A673 (cell line): ENCODE results near the gene HEMK1. TPM values are rescaled to one million over a fixed set of nuclear protein-coding genes. Genes with fewer than 3 reads are reported as not detected.

Experiments
- BruUV-seq: library from RNA; stranded (reverse); fragments of 400-500 nt; replicated peaks from 2 replicates; lab custom pipeline; 2021; lab: Mats Ljungman, UMichigan
- CTCF ChIA-PET: fragments of 300-600 bp; sonication (Branson Sonifier 250); formaldehyde crosslinking; loops from one replicate; lab custom pipeline; 2022; ENCODE audit warnings: antibody characterized with exemption; lab: Charles Lee
- POLR2A ChIA-PET: fragments of 300-600 bp; sonication (Branson Sonifier 250); formaldehyde crosslinking; loops from one replicate; lab custom pipeline; 2022; ENCODE audit warnings: antibody characterized with exemption; ENCODE audit not compliant: low non-redundant PET; lab: Charles Lee
- DNase-seq: peaks from one replicate; pipeline ENCODE4 v3.0.0-alpha.2; 2015; ENCODE audit warnings: low spot score
- H3K27ac ChIP-seq: fragments of 200-600 bp; sonication (generic); 2 replicates; pipeline ENCODE4 v1.5.1; 2016; ENCODE audit warnings: mixed run types, low read depth, mild to moderate bottlenecking, mixed read lengths, antibody characterized with exemption, low read length; ENCODE audit not compliant: poor library complexity, severe bottlenecking
- H3K27me3 ChIP-seq: fragments of 200-600 bp; sonication (generic); replicated peaks from 2 replicates; pipeline ENCODE4 v1.6.1; 2017; ENCODE audit warnings: mixed run types, low read depth, mild to moderate bottlenecking, mixed read lengths, antibody characterized with exemption, low read length; ENCODE audit not compliant: insufficient read depth, poor library complexity
- H3K36me3 ChIP-seq: fragments of 200-600 bp; sonication (generic); 2 replicates; pipeline ENCODE4 v1.6.1; 2016; ENCODE audit warnings: mixed run types, mild to moderate bottlenecking, mixed read lengths, antibody characterized with exemption, low read length; ENCODE audit not compliant: insufficient read depth, poor library complexity, severe bottlenecking
- H3K4me1 ChIP-seq: fragments of 200-600 bp; sonication (generic); 2 replicates; pipeline ENCODE4 v1.6.1; 2017; ENCODE audit warnings: mixed run types, mild to moderate bottlenecking, mixed read lengths, antibody characterized with exemption, low read length; ENCODE audit not compliant: insufficient read depth, poor library complexity, severe bottlenecking
- H3K4me3 ChIP-seq: fragments of 200-600 bp; sonication (generic); 2 replicates; pipeline ENCODE4 v1.5.1; 2016; ENCODE audit warnings: low read depth, mixed run types, mild to moderate bottlenecking, mixed read lengths, low read length; ENCODE audit not compliant: poor library complexity, severe bottlenecking
- H3K9me3 ChIP-seq: fragments of 200-600 bp; sonication (generic); 2 replicates; pipeline ENCODE4 v1.6.1; 2016; ENCODE audit warnings: mixed run types, low read depth, mild to moderate bottlenecking, mixed read lengths, antibody characterized with exemption, low read length; ENCODE audit not compliant: poor library complexity, severe bottlenecking
- EZH2 ChIP-seq: fragments of 200-600 bp; sonication (generic); IDR thresholded peaks from 2 replicates; pipeline ENCODE4 v1.6.1; 2017; ENCODE audit warnings: borderline replicate concordance, low read depth, mild to moderate bottlenecking, mixed read lengths, antibody characterized with exemption, low read length; ENCODE audit not compliant: poor library complexity, severe bottlenecking
- intact Hi-C: fragments of 100-400 bp; cut with micrococcal nuclease; formaldehyde crosslinking; loops from one replicate; pipeline ENCODE4 v1.10.0; 2022; ENCODE audit not compliant: unreplicated experiment
- total RNA-seq: library from RNA; stranded (reverse); gene quantifications from 2 replicates; pipeline ENCODE4 v1.2.3, GENCODE V29; 2021
- TF ChIP-seq, protein P1 (sequence below): fragments of 300-800, 200-600 bp; sonication (generic); conservative IDR thresholded peaks from 2 replicates; pipeline ENCODE4 v1.5.1; 2017; ENCODE audit warnings: low read depth, mild to moderate bottlenecking, antibody characterized with exemption, low read length, moderate library complexity, mixed read lengths

HEMK1 gene
- total RNA-seq, 1 experiment from 2014 or later, result 5.7 TPM

DNA sequence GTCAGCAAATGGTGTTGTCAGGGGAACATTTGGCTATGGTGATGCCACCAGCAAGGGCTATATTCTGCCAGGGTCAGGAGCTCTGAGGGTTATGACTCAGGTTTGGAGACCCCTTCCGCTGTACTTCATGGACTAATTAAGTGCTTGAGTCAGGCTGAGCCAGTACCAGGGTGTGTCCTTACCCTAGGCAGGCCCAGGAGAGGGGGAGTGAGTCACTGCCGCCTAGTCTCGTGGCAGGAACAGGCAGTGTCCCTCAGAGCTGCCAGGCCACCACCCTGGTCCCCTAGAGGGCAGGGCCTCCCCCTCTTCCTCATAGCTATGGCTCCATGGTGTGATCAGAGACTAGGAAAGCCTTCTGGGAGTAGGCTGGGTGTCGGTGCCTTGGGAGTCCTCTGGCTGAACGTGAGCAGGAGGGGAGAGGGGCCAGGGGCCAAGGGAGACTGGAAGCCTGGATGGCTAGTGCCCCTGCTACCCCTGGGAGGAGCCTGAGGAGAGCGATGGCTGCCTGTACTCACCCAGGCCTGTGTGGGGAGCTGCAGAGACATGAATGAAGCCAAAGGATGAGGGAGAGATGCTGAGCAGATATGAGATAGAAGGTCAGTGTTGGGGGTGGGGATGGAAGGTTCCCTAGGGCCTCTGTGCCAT lies 58.2 kb downstream of the HEMK1 start:
- no TSS peak for BruUV-seq
- CTCF ChIA-PET, result no interaction called here
- Histone ChIP-seq H3K4me1 (peaks cover 7% of the 10 kb centered on the region), H3K4me3 (no peak overlapping the region), H3K36me3 (no peaks in the 10 kb centered on the region), H3K9me3 (no peaks in the 10 kb centered on the region), H3K27me3 (no peaks in the 10 kb centered on the region), H3K27ac (no peak overlapping the region)
- POLR2A ChIA-PET, result no interaction called here
- DNase-seq, result no peak
- intact Hi-C loops, result no loop called here
- TF ChIP-seq, protein P1, sequence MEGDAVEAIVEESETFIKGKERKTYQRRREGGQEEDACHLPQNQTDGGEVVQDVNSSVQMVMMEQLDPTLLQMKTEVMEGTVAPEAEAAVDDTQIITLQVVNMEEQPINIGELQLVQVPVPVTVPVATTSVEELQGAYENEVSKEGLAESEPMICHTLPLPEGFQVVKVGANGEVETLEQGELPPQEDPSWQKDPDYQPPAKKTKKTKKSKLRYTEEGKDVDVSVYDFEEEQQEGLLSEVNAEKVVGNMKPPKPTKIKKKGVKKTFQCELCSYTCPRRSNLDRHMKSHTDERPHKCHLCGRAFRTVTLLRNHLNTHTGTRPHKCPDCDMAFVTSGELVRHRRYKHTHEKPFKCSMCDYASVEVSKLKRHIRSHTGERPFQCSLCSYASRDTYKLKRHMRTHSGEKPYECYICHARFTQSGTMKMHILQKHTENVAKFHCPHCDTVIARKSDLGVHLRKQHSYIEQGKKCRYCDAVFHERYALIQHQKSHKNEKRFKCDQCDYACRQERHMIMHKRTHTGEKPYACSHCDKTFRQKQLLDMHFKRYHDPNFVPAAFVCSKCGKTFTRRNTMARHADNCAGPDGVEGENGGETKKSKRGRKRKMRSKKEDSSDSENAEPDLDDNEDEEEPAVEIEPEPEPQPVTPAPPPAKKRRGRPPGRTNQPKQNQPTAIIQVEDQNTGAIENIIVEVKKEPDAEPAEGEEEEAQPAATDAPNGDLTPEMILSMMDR, result 0 out of 2 replicates have a peak, but pooled peaks have one; percentile 25
- no peak for TF ChIP-seq EZH2

- Histone ChIP-seq H3K27me3 (no peaks in the 10 kb centered on the region), H3K4me3 (no peak overlapping the region), H3K36me3 (no peaks in the 10 kb centered on the region), H3K4me1 (peaks cover 7% of the 10 kb centered on the region), H3K27ac (no peak overlapping the region), H3K9me3 (no peaks in the 10 kb centered on the region)
- BruUV-seq, result no TSS peak
- ChIA-PET POLR2A (no interaction called here), CTCF (no interaction called here)
- intact Hi-C loops, result no loop called here
- no peak for DNase-seq
- TF ChIP-seq, protein P1, result no peak
- TF ChIP-seq EZH2, result no peak
Observed at GRCh38 chr3:50628601-50629000, 59.3 kb downstream of the HEMK1 start.

DNA sequence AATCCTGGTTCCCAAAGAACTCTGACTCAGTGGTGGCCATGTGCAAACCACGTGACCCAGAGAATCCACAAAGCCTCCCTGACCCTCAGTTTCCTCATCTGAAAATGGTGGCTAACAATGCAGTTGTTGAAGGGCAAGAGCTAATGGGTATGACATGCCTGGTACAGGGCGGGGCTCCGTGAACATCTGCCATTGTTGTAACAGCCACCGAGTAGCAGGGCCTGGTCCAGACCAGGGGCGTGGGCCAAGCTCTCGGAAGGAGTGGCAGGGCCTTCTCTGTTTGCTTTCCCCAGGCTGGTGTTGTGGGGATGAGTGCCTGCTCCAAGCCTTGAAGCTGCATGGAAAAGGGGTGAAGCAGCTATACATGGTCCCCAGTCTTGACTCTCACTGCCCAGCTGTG lies 61.1 kb downstream of the HEMK1 start:
- H3K27ac ChIP-seq, result no peak overlapping the region
- POLR2A ChIA-PET, result interaction anchor here (0.6 kb wide), 1 partner anchor 32 kb away, joined by 3 read pairs; no protein-coding TSS in a partner anchor
- H3K4me1 ChIP-seq, result peaks cover 6% of the 10 kb centered on the region
- H3K27me3 ChIP-seq, result no peaks in the 10 kb centered on the region
- no peak overlapping the region for H3K4me3 ChIP-seq
- no peaks in the 10 kb centered on the region for H3K9me3 ChIP-seq
- DNase-seq, result no peak
- CTCF ChIA-PET, result no interaction called here
- no TSS peak for BruUV-seq
- no peaks in the 10 kb centered on the region for H3K36me3 ChIP-seq
- TF ChIP-seq, protein P1, result no peak
- no peak for TF ChIP-seq EZH2
- intact Hi-C loops, result no loop called here
